Stimulated activated CD4-positive, alpha-beta T cell treated with anti-CD3 and anti-CD28 coated beads, Interleukin-15, amount 100 ng/mL, for 1 hour (primary cell): ENCODE measurements around the gene GRIK5.
"Not testable (repeated sequence)": the region's sequence is repeated elsewhere in the genome, so short reads cannot be mapped to it uniquely, and the experiment has no call there.

Source experiments
- DNase-seq, 2 donors: peaks; one replicate each; pipeline ENCODE4 v3.0.0-alpha.2; 2020; ENCODE audit warnings: low read depth in 1 of 2, low spot score in 1 of 2

GRIK5 gene

GRCh38 chr19:42023121-42023942, 46.7 kb downstream of the GRIK5 start:
- no peak for DNase-seq

DNA sequence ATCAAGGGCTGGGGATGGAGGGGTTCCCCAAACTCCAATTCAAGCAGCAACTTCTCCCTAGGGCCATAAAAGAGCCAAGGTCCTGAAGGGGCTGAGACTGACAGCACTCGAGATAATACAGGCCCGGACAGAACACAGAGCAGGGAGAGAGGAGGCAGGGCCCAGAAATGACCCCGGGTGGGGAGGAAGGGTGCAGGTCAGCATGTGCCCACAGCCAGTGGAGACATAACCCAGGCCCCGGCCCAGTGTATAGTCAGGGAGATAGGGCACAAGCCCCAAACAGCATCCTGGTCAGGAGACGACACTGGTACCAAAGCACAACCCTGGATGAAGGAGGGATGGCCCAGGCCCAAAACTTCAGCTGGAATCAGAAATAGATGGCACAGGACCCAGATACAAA, 47.4 kb downstream of the GRIK5 start:
- no peak for DNase-seq

- DNase-seq = no peak
Measured at GRCh38 chr19:42021185-42021584, 48.8 kb downstream of the GRIK5 start.

DNA sequence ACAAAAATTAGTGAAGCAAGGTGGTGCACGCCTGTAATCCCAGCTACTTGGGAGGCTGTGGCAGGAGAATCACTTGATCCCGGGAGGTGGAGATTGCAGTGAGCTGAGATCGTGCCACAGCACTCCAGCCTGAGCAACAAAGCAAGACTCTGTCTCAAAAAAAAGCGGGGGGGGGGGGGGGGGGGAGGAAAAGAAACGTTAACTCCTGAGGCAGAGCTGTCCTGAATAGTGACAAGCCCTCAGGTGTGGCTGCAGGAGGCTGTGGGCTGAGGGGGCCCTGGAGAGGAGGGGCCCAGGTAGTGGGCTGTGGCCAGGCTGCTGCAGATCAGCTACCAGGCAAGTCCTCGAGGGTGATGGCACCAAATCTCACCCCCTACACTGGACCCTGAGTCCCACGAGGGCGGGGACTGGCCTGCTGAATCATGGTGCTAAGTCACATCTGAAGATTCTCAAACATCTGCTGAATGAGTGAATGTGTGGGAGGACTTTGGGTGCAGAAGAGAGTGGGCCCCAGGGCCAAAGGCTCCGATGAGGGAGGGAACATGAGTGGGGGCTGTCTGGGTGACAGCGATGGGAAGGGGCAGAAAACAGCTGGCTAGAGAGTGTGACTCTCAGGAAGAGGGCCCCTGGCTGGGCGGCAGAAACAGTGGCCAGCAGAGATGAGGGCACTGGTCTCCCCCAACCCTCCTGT, 51.4 kb downstream of the GRIK5 start:
- no peak for DNase-seq

GRCh38 chr19:42017040-42017439, 53.0 kb downstream of the GRIK5 start:
- no peak for DNase-seq

- DNase-seq = not testable (repeated sequence)
Measured at GRCh38 chr19:42012747-42013146, 57.3 kb downstream of the GRIK5 start.

GRCh38 chr19:42010245-42011126, 59.5 kb downstream of the GRIK5 start:
- no peak for DNase-seq

DNA sequence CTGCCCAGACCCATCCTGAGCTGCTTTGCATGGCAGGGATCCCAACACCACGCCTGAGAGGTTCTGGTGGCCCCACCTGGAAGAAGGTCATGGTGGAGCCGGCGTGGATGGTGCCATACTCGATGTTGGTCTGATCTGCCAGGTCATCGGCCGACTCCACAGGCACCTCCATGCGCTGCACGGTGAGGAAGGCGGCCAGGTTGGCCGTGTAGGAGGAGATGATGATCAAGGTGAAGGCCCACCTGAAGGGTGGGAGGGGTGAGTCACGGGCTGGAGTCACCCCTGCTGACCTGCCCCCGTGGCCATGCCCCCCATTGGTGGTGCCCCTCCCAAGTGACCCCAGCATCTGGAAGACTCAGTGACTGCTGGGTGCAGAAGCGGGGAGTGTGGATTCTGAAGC, 63.4 kb downstream of the GRIK5 start:
- no peak for DNase-seq

GRCh38 chr19:42005504-42005903, 64.5 kb downstream of the GRIK5 start:
- DNase-seq = no peak

DNA sequence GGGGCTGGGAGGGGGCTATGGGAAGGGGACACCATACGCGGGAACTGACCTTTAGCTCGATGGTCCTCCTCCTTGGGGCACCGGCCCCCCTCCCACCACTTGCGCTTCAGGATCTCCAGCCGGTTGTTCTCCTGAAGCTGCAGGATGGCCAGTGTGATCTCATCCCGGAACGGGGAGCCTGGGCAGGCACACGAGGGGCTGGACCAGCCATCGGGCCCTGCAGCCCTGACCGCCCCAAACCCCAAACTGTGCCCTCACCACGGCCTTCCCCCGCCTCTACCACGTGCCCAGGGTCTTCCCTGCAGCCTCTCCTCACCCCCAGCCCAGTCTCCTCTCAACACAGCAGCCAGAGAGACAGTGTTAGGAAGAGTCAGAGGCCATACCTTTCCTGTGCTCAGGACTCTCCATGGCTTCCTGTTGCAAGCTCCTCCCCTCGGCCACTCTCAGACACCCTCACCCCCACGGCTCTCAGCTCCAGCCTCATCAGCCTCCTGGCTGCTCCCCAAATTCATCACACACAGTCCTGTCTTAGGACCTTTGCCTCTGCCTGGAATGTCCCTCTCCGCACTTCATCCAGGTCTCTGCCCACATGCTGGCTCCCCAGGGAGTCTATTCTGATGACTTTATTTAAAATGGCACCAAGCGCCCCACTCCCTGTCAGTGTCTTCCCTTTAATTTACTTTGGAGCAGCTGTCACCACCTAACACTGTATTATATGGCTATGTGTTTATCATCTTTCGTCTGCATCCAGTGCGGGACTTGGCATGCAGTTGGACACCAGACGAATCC, 66.3 kb downstream of the GRIK5 start:
- DNase-seq = no peak

- DNase-seq = no peak
Measured at GRCh38 chr19:41999878-42000208, 70.2 kb downstream of the GRIK5 start.

DNA sequence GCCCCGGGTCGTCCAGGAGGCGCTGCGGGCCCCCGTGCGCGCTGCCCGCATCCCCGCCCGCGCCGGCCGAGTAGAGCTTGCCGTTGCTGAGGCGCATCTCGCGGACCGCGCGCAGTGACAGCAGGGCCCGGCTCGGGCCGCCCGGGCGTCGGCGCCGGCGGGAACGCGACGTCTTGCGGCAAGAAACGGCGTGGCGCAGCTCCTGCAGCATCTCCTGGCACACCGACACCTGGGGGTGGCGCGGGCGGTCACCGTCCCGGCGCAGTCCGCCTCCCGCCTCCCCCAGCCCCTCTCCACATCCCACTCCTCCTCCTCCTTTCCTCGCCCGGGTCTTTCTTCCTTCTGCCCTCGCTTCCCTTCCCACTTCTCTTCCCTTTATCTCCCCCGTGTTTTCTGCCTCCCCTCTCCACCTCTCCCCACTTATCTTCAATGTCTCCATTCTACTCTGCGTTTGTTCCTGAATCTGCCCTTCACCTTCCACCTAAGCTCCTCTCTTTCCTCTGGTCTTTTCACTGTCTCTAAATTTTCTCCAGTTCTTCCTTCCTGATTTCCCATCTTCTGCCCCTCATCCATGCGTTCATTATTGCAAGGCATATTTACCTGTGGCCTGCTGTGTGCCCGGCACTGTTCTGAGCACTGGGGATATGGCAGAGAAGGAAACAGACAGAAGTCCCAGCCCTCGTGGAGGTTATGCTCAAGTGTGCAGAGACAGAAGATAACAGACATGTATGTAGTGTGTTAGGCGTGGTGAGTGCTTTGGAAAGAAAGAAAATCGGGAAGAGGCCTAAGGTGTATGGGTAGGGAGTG, 70.7 kb downstream of the GRIK5 start:
- DNase-seq = no peak

- no peak for DNase-seq
Measured at GRCh38 chr19:41998246-41999020, 71.6 kb downstream of the GRIK5 start.

DNA sequence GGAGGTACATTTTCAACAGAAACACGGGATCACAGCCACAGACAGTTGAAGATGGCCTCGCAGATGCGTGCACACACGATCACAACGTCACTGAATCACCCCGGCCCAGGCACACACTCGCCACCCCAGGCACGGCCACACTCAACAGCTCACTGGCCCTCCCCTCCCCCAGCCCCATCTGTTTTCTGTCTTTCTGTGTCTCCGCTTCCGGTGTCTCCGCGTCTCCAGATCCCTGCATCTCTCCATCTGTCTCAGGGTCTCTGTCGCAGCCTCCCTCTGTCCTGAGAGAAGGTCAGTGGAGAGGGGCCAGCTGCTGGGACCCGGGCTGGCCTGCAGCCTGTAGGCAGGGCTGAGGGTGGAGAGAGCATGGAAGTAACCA, 72.2 kb downstream of the GRIK5 start:
- DNase-seq = no peak

GRCh38 chr19:41997121-41997850, 72.7 kb downstream of the GRIK5 start:
- no peak for DNase-seq

DNA sequence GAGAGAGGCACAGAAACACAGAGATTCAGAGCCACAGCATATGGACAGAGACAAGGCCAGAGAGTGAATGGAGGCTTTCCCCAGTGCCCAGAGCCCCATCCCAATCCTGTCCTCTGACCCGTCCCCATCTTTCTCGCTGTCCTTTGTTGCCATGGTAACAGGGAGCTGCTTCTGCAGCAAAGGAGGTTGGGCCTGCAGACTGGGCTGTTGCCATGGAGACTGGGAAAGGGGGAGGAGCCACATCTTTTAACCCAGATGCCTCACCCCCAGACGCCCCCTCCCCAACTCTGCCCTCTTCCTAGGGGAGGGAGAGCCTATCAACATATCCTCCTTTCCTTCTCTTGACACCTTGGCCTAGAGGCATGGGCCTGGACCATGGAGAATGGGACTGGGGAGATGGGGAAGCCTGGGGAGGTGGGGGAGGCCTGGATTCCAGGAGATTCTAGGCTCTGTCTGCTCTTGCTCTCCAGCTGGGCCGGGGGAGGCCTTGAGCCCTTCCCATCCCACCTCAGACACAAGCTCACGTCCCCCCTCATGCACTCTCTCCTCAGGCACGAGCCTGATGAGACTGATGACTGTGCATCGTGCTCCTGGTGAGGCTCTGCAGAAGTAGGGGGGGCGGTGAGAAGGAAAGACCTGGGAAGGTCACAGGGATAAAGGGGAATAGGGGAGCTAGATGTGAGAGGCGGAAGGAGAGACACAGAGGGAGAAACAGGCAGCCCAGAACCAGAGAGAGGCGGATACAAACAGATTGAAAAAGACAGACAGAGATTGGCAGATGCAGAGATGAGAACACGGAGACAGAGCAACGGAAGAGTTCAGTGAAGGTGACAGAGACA, 73.8 kb downstream of the GRIK5 start:
- no peak for DNase-seq

GRCh38 chr19:41994994-41995958, 74.7 kb downstream of the GRIK5 start:
- DNase-seq = no peak
